CD8-positive, alpha-beta memory T cell (primary cell): ENCODE results near the gene CCDC191. TPM values are rescaled to one million over a fixed set of nuclear protein-coding genes. Genes with fewer than 3 reads are reported as not detected.

Experiments
- CTCF ChIA-PET: fragments of 350-600 bp; sonication (Branson Sonifier 250); formaldehyde crosslinking; loops from one replicate; lab custom pipeline; 2021; ENCODE audit warnings: antibody characterized with exemption; lab: Charles Lee
- POLR2A ChIA-PET: fragments of 350-600 bp; sonication (Branson Sonifier 250); formaldehyde crosslinking; loops from one replicate; lab custom pipeline; 2021; ENCODE audit warnings: antibody characterized with exemption; lab: Charles Lee
- DNase-seq, 5 donors: peaks; one replicate each; pipeline versions ENCODE4 v3.0.0 to v3.0.0-alpha.2; 2020 to 2022; ENCODE audit warnings: mixed read lengths in 1 of 5
- H3K27ac ChIP-seq: one replicate; pipeline ENCODE4 v1.7.0; 2013; ENCODE audit warnings: low read depth, mild to moderate bottlenecking, low read length, moderate library complexity
- H3K27me3 ChIP-seq: 2 replicates; pipeline ENCODE4 v1.7.0; 2013; ENCODE audit warnings: low read length, mild to moderate bottlenecking; ENCODE audit not compliant: insufficient read depth, poor library complexity, severe bottlenecking
- H3K36me3 ChIP-seq: 2 replicates; pipeline ENCODE4 v1.7.0; 2013; ENCODE audit warnings: mild to moderate bottlenecking, low read length, moderate library complexity; ENCODE audit not compliant: insufficient read depth
- H3K4me1 ChIP-seq: 2 replicates; pipeline ENCODE4 v1.7.0; 2013; ENCODE audit warnings: mild to moderate bottlenecking, low read length, moderate library complexity; ENCODE audit not compliant: insufficient read depth
- H3K4me3 ChIP-seq: 2 replicates; pipeline ENCODE4 v1.7.0; 2013; ENCODE audit warnings: mild to moderate bottlenecking, low read length
- H3K9me3 ChIP-seq: 2 replicates; pipeline ENCODE4 v1.7.0; 2013; ENCODE audit warnings: mild to moderate bottlenecking, low read length
- H3K27ac Mint-ChIP-seq, 8 donors: one replicate each; pipeline ENCODE4 v1.8.0; 2020 to 2021; ENCODE audit warnings: mixed read lengths in 8 of 8, mild to moderate bottlenecking in 6 of 8, inconsistent platforms in 3 of 8, moderate library complexity in 3 of 8
- H3K27me3 Mint-ChIP-seq, 2 donors: one replicate each; pipeline ENCODE4 v1.8.0; 2020 to 2021; ENCODE audit warnings: mixed read lengths in 2 of 2, mild to moderate bottlenecking in 1 of 2, moderate library complexity in 1 of 2
- H3K36me3 Mint-ChIP-seq, 3 donors: one replicate each; pipeline ENCODE4 v1.8.0; 2020 to 2021; ENCODE audit warnings: mixed read lengths in 3 of 3, inconsistent platforms in 1 of 3, mild to moderate bottlenecking in 1 of 3
- H3K4me1 Mint-ChIP-seq, 3 donors: one replicate each; pipeline ENCODE4 v1.8.0; 2020 to 2021; ENCODE audit warnings: mixed read lengths in 3 of 3, inconsistent platforms in 1 of 3, mild to moderate bottlenecking in 1 of 3
- H3K4me3 Mint-ChIP-seq, 7 donors: one replicate each; pipeline ENCODE4 v1.8.0; 2020 to 2021; ENCODE audit warnings: mixed read lengths in 7 of 7, mild to moderate bottlenecking in 6 of 7, moderate library complexity in 4 of 7, inconsistent platforms in 2 of 7
- H3K9me3 Mint-ChIP-seq, 5 donors: one replicate each; pipeline ENCODE4 v1.8.0; 2020 to 2022; ENCODE audit warnings: mixed read lengths in 5 of 5, mild to moderate bottlenecking in 3 of 5, moderate library complexity in 2 of 5, inconsistent platforms in 1 of 5
- polyA plus RNA-seq: library from polyadenylated mRNA; unstranded; fragments of 300-500 nt; fragmentation: Illumina TruSeq; gene quantifications from one replicate; pipeline ENCODE4 v1.2.3, GENCODE V29; 2021
- total RNA-seq, 2 experiments: library from RNA; stranded (reverse); gene quantifications; one replicate each; pipeline ENCODE4 v1.2.3, GENCODE V29; 2021

The CCDC191 gene
- total and polyA plus RNA-seq, 3 experiments from 2014 or later = 1.2 to 1.5 (median 1.4) TPM

DNA sequence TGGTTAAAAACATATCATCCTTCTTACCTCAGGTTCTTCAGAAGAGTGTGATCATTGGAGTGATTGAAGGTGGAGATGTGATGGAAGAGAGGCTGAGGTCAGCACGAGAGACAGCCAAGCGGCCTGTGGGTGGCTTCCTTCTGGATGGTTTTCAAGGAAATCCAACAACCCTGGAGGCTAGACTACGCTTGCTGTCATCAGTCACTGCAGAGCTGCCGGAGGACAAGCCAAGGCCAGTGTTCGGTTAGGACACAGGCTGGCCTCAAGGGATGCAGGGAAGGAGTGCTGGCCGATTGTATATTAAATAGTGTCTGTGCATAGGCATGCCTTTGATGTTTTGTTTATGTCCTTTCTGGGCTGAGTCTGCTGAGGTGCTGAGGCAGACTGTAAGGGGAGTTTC lies 20.4 kb upstream of the CCDC191 start:
- Mint-ChIP-seq H3K27me3 (no peaks in the 10 kb centered on the region), H3K36me3 (peaks cover 23 to 96% (median 42%) of the 10 kb centered on the region in 3 donors), H3K9me3 (no peaks in the 10 kb centered on the region)

DNA sequence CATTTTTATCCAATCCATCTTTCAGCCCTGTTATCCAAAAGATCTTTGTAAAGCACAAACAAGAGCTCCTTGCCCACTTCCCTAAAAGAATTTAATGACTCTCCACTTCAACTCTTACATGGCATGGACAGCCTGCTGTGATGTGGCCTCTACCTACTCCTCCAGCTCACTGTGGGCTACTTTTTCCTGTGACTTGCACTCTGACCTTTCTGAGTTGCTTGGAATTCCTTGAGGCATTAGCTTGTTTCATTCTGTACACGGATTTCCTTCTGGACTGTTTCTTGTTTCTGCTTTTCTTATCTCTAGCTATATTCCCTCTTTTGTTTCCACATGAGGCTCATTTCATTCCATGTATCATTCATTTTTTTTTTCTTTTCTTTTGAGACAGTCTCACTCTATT lies 15.5 kb upstream of the CCDC191 start:
- peaks cover 17 to 90% (median 34%) of the 10 kb centered on the region in 3 donors for H3K36me3 Mint-ChIP-seq
- H3K36me3 ChIP-seq = peaks cover 32% of the 10 kb centered on the region
- ChIA-PET POLR2A (no interaction called here), CTCF (no interaction called here)
- no peak overlapping the region for H3K4me3 Mint-ChIP-seq
- no peak overlapping the region for H3K4me3 ChIP-seq
- peaks cover 0 to 4% (median 0%) of the 10 kb centered on the region in 3 donors for H3K4me1 Mint-ChIP-seq
- no peaks in the 10 kb centered on the region for H3K4me1 ChIP-seq
- no peak overlapping the region for H3K27ac ChIP-seq
- H3K27ac Mint-ChIP-seq = peak overlapping the region in 3 of 8 donors; percentile 22 to 48 (median 25)
- DNase-seq = no peak
- no peaks in the 10 kb centered on the region for H3K9me3 ChIP-seq
- H3K27me3 Mint-ChIP-seq = no peaks in the 10 kb centered on the region
- no peaks in the 10 kb centered on the region for H3K9me3 Mint-ChIP-seq
- H3K27me3 ChIP-seq = no peaks in the 10 kb centered on the region

More for the DNA sequence above, 20.4 kb upstream of the CCDC191 start:
- Histone ChIP-seq H3K4me3 (no peak overlapping the region), H3K27ac (no peak overlapping the region), H3K4me1 (no peaks in the 10 kb centered on the region), H3K9me3 (no peaks in the 10 kb centered on the region), H3K27me3 (no peaks in the 10 kb centered on the region), H3K36me3 (peaks cover 37% of the 10 kb centered on the region)
- ChIA-PET CTCF (no interaction called here), POLR2A (no interaction called here)
- no peak for DNase-seq
- Mint-ChIP-seq H3K4me3 (no peak overlapping the region), H3K4me1 (peaks cover 0 to 3% (median 0%) of the 10 kb centered on the region in 3 donors), H3K27ac (no peak overlapping the region)

DNA sequence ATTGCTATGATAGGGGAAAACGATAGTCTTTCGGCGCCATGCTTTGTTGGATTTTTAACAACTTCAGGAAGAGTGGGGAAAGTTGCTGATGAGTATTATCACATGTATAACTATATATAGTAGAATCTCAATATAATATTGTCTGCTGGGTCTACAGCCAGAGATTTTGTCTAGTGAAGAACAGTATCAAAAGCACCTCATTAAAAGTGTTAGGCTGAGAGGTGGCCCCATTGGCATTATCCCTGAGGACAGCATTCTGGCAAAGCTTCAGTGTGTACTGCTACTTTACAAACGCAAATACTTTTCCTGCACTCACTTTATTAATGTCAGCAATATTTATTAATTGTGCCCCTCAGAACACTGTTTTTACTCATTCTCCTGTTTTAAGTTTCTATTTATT lies 12.0 kb upstream of the CCDC191 start:
- peaks cover 17 to 84% (median 26%) of the 10 kb centered on the region in 3 donors for H3K36me3 Mint-ChIP-seq
- H3K27me3 Mint-ChIP-seq = no peaks in the 10 kb centered on the region
- ChIA-PET POLR2A (no interaction called here), CTCF (no interaction called here)
- no peak overlapping the region for H3K27ac Mint-ChIP-seq
- no peak for DNase-seq
- H3K9me3 Mint-ChIP-seq = no peaks in the 10 kb centered on the region
- H3K4me3 Mint-ChIP-seq = peak overlapping the region in 1 of 7 donors; percentile 23
- no peaks in the 10 kb centered on the region for H3K9me3 ChIP-seq
- no peaks in the 10 kb centered on the region for H3K4me1 ChIP-seq
- peaks cover 13% of the 10 kb centered on the region for H3K36me3 ChIP-seq
- peaks cover 5 to 13% (median 6%) of the 10 kb centered on the region in 3 donors for H3K4me1 Mint-ChIP-seq
- no peak overlapping the region for H3K4me3 ChIP-seq
- no peaks in the 10 kb centered on the region for H3K27me3 ChIP-seq
- H3K27ac ChIP-seq = no peak overlapping the region

DNA sequence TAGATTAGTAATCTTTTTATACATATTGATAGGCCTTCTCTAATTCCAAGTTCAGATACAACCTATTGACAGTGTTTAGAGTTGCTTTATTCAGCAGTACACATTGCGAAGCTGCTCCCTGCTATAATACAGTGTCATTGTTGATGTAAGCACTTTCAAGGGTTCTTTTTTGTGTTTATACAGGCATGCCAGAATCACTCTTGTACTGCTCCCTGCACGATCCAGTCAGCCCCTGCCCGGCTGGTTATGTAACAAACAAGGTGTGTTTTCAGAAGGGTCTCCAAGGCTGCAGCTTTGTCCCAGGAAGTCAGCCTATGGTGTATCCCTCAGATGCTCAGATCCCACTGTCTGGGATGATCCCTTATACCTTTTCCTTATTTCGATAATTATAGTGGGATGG lies 11.5 kb upstream of the CCDC191 start:
- peaks cover 13% of the 10 kb centered on the region for H3K36me3 ChIP-seq

GRCh38 chr3:114060906-114061655 lies 4.8 kb upstream of the CCDC191 start:
- ChIA-PET CTCF (no interaction called here), POLR2A (no interaction called here)
- Mint-ChIP-seq H3K27me3 (no peaks in the 10 kb centered on the region), H3K4me3 (peak overlapping the region in 1 of 7 donors; percentile 44), H3K9me3 (peaks cover 0 to 2% (median 0%) of the 10 kb centered on the region in 5 donors), H3K27ac (no peak overlapping the region), H3K36me3 (peaks cover 0 to 43% (median 6%) of the 10 kb centered on the region in 3 donors), H3K4me1 (peaks cover 37 to 70% (median 68%) of the 10 kb centered on the region in 3 donors)
- Histone ChIP-seq H3K27me3 (no peaks in the 10 kb centered on the region), H3K27ac (no peak overlapping the region), H3K4me3 (no peak overlapping the region), H3K4me1 (peaks cover 10% of the 10 kb centered on the region), H3K36me3 (no peaks in the 10 kb centered on the region), H3K9me3 (no peaks in the 10 kb centered on the region)
- no peak for DNase-seq

More for the DNA sequence above, 11.5 kb upstream of the CCDC191 start:
- DNase-seq = no peak
- ChIA-PET CTCF (interaction anchor here (1.3 kb wide), 1 partner anchor 295 kb away, joined by 3 read pairs; no protein-coding TSS in a partner anchor), POLR2A (no interaction called here)
- no peak overlapping the region for H3K4me3 Mint-ChIP-seq
- H3K36me3 Mint-ChIP-seq = peaks cover 16 to 81% (median 23%) of the 10 kb centered on the region in 3 donors
- no peaks in the 10 kb centered on the region for H3K9me3 ChIP-seq
- H3K27me3 ChIP-seq = no peaks in the 10 kb centered on the region
- H3K27ac Mint-ChIP-seq = no peak overlapping the region
- H3K4me3 ChIP-seq = no peak overlapping the region
- H3K4me1 Mint-ChIP-seq = peaks cover 8 to 17% (median 8%) of the 10 kb centered on the region in 3 donors
- no peaks in the 10 kb centered on the region for H3K9me3 Mint-ChIP-seq
- no peaks in the 10 kb centered on the region for H3K4me1 ChIP-seq
- H3K27me3 Mint-ChIP-seq = no peaks in the 10 kb centered on the region
- H3K27ac ChIP-seq = no peak overlapping the region

- Mint-ChIP-seq H3K9me3 (peaks cover 0 to 2% (median 0%) of the 10 kb centered on the region in 5 donors), H3K27ac (peak overlapping the region in 2 of 8 donors; percentile 11 to 53), H3K4me1 (peaks cover 42 to 74% (median 66%) of the 10 kb centered on the region in 3 donors), H3K27me3 (no peaks in the 10 kb centered on the region), H3K4me3 (peak overlapping the region in 6 of 7 donors; percentile 8 to 99 (median 44)), H3K36me3 (peaks cover 0 to 26% (median 0%) of the 10 kb centered on the region in 3 donors)
- Histone ChIP-seq H3K9me3 (no peaks in the 10 kb centered on the region), H3K4me3 (no peak overlapping the region), H3K4me1 (peaks cover 18% of the 10 kb centered on the region), H3K27me3 (no peaks in the 10 kb centered on the region), H3K27ac (no peak overlapping the region), H3K36me3 (no peaks in the 10 kb centered on the region)
- POLR2A ChIA-PET = no interaction called here
- no peak for DNase-seq
- CTCF ChIA-PET = interaction anchor here (0.5 kb wide), 1 partner anchor 155 kb away, joined by 3 read pairs; no protein-coding TSS in a partner anchor
Observed at GRCh38 chr3:114058646-114059045, 2.3 kb upstream of the CCDC191 start.

DNA sequence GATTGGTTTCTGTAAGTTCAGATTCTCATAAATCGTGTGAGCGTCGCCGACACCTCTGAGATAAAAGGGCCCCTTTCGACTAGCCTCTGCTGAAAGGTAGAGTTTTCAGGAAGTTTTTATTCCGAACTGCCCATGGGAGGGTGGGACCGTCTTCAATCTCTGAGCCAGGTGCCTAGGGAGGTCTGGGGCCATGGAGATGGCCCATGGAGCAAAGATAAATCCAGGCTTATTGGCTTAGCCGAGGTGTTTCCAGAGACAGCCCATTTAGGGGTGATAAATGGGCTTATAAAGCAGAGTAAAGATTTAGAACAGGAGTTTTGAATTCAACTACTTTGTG lies 653 bp upstream of the CCDC191 start:
- Histone ChIP-seq H3K9me3 (no peaks in the 10 kb centered on the region), H3K4me3 (peak overlapping the region; percentile 98), H3K27me3 (no peaks in the 10 kb centered on the region), H3K4me1 (peaks cover 18% of the 10 kb centered on the region), H3K27ac (peak overlapping the region; percentile 90), H3K36me3 (no peaks in the 10 kb centered on the region)
- Mint-ChIP-seq H3K4me1 (peaks cover 34 to 64% (median 57%) of the 10 kb centered on the region in 3 donors), H3K36me3 (peaks cover 0 to 22% (median 3%) of the 10 kb centered on the region in 3 donors), H3K27me3 (no peaks in the 10 kb centered on the region), H3K27ac (peak overlapping the region; percentile 96 to 100 (median 98)), H3K4me3 (peak overlapping the region; percentile 93 to 99 (median 96)), H3K9me3 (peaks cover 0 to 2% (median 0%) of the 10 kb centered on the region in 5 donors)
- POLR2A ChIA-PET = interaction anchor here (1.3 kb wide), 1 partner anchor 361 kb away, joined by 4 read pairs; no protein-coding TSS in a partner anchor
- no peak for DNase-seq
- CTCF ChIA-PET = no interaction called here

DNA sequence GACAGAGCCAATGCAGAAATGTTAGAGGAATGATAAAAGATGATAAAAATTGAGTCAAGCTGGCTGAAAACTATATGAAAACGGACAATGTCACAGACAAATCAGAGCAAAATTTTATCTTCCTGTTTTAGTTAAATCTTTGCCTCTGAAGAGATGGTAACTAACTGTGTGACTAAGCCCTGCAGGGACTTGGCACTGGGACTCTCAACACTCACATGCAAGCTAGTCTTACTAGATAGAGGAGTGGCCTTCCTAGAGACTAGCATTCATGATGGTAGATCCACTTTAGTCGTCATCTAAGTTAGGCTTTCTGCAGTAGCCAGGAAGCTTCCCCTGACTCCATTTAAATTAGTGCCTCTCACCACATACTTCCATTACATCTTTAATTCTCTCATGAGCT lies 4.1 kb downstream of the CCDC191 start:
- H3K36me3 Mint-ChIP-seq = peaks cover 0 to 12% (median 8%) of the 10 kb centered on the region in 3 donors
- Histone ChIP-seq H3K4me3 (no peak overlapping the region), H3K9me3 (no peaks in the 10 kb centered on the region), H3K4me1 (peaks cover 10% of the 10 kb centered on the region), H3K27ac (no peak overlapping the region), H3K36me3 (no peaks in the 10 kb centered on the region), H3K27me3 (no peaks in the 10 kb centered on the region)
- H3K4me3 Mint-ChIP-seq = peak overlapping the region in 1 of 7 donors; percentile 61
- no peak overlapping the region for H3K27ac Mint-ChIP-seq
- ChIA-PET CTCF (no interaction called here), POLR2A (no interaction called here)
- H3K4me1 Mint-ChIP-seq = peaks cover 12 to 20% (median 17%) of the 10 kb centered on the region in 3 donors
- DNase-seq = no peak
- H3K9me3 Mint-ChIP-seq = peaks cover 0 to 2% (median 0%) of the 10 kb centered on the region in 5 donors
- peaks cover 0 to 2% of the 10 kb centered on the region in 2 donors for H3K27me3 Mint-ChIP-seq
